ENCODE measurements around the gene KIAA1143.

Gene KIAA1143

GRCh38 chr3:44761424-44762169 is at the start of gene KIAA1143, which contains the start of gene KIF15:
Gene KIAA1143, minus strand, starts transcription at chr3:44761619. Its CDS starts 17 bp downstream, at chr3:44761602.
Gene KIF15, plus strand, starts transcription at chr3:44761794. Its CDS starts 72 bp downstream, at chr3:44761866.
- H3K9me3 ChIP-seq (ENCODE audit: insufficient read depth, low read length), result peaks cover 60% of the 10 kb centered on the region
- H3K27me3 ChIP-seq (ENCODE audit: insufficient read depth, insufficient read length), result no peaks in the 10 kb centered on the region
- TF ChIP-seq YY1 (IDR thresholded peaks at IDR 0.05; ENCODE audit: insufficient read depth, insufficient read length) (peak; percentile 98), SUZ12 (IDR thresholded peaks at IDR 0.05; ENCODE audit: extremely low read depth, insufficient read depth, insufficient read length) (no peak)
- H3K4me3 ChIP-seq (ENCODE audit: insufficient read length, low read depth), result peak within 1 kb of the TSS; percentile 95
- peak within 1 kb of the TSS; percentile 91 for H3K9ac ChIP-seq (ENCODE audit: insufficient read length, low read depth)
- no peaks in the 10 kb centered on the region for H3K4me1 ChIP-seq (ENCODE audit: insufficient read depth, insufficient read length)
- peaks cover 59% of the 10 kb centered on the region for H3K36me3 ChIP-seq (ENCODE audit: insufficient read depth, insufficient read length, low read length)
- peak; percentile 99 for DNase-seq (ENCODE audit: low read depth, low spot score)

GRCh38 chr3:44805960-44806359 is 44.5 kb upstream of the KIAA1143 start:
- peaks cover 76% of the 10 kb centered on the region for H3K36me3 ChIP-seq (ENCODE audit: insufficient read depth, insufficient read length, low read length)
- TF ChIP-seq SUZ12 (IDR thresholded peaks at IDR 0.05; ENCODE audit: extremely low read depth, insufficient read depth, insufficient read length) (no peak), YY1 (IDR thresholded peaks at IDR 0.05; ENCODE audit: insufficient read depth, insufficient read length) (no peak), ZNF274 (IDR thresholded peaks at IDR 0.05; ENCODE audit: low read depth, low read length) (no peak)
- H3K27me3 ChIP-seq (ENCODE audit: insufficient read depth, insufficient read length), result no peaks in the 10 kb centered on the region
- no peak for DNase-seq (ENCODE audit: low read depth, low spot score)
- H3K4me3 ChIP-seq (ENCODE audit: insufficient read length, low read depth), result no peak overlapping the region
- no peaks in the 10 kb centered on the region for H3K9me3 ChIP-seq (ENCODE audit: insufficient read depth, low read length)
- no peaks in the 10 kb centered on the region for H3K4me1 ChIP-seq (ENCODE audit: insufficient read depth, insufficient read length)
- H3K9ac ChIP-seq (ENCODE audit: insufficient read length, low read depth), result no peak overlapping the region

- H3K36me3 ChIP-seq (ENCODE audit: insufficient read depth, insufficient read length, low read length), result peaks cover 85% of the 10 kb centered on the region
- no peaks in the 10 kb centered on the region for H3K9me3 ChIP-seq (ENCODE audit: insufficient read depth, low read length)
- H3K4me3 ChIP-seq (ENCODE audit: insufficient read length, low read depth), result no peak overlapping the region
- H3K9ac ChIP-seq (ENCODE audit: insufficient read length, low read depth), result no peak overlapping the region
- no peak for DNase-seq (ENCODE audit: low read depth, low spot score)
- no peaks in the 10 kb centered on the region for H3K4me1 ChIP-seq (ENCODE audit: insufficient read depth, insufficient read length)
- TF ChIP-seq ZNF274 (IDR thresholded peaks at IDR 0.05; ENCODE audit: low read depth, low read length), result no peak
- no peaks in the 10 kb centered on the region for H3K27me3 ChIP-seq (ENCODE audit: insufficient read depth, insufficient read length)
These were observed 41.9 kb upstream of the KIAA1143 start for GRCh38 chr3:44803298-44803697.

- Histone ChIP-seq H3K9ac (ENCODE audit: insufficient read length, low read depth) (no peak overlapping the region), H3K27me3 (ENCODE audit: insufficient read depth, insufficient read length) (no peaks in the 10 kb centered on the region), H3K36me3 (ENCODE audit: insufficient read depth, insufficient read length, low read length) (peaks cover 83% of the 10 kb centered on the region), H3K4me3 (ENCODE audit: insufficient read length, low read depth) (no peak overlapping the region), H3K4me1 (ENCODE audit: insufficient read depth, insufficient read length) (no peaks in the 10 kb centered on the region), H3K9me3 (ENCODE audit: insufficient read depth, low read length) (no peaks in the 10 kb centered on the region)
- DNase-seq (ENCODE audit: low read depth, low spot score), result no peak
- no peak for TF ChIP-seq ZNF274 (IDR thresholded peaks at IDR 0.05; ENCODE audit: low read depth, low read length)
- TF ChIP-seq YY1 (IDR thresholded peaks at IDR 0.05; ENCODE audit: insufficient read depth, insufficient read length), result no peak
- TF ChIP-seq SUZ12 (IDR thresholded peaks at IDR 0.05; ENCODE audit: extremely low read depth, insufficient read depth, insufficient read length), result no peak
These were observed 40.6 kb upstream of the KIAA1143 start for GRCh38 chr3:44802011-44802410.

GRCh38 chr3:44795197-44795596 is 33.8 kb upstream of the KIAA1143 start:
- Histone ChIP-seq H3K9me3 (ENCODE audit: insufficient read depth, low read length) (no peaks in the 10 kb centered on the region), H3K27me3 (ENCODE audit: insufficient read depth, insufficient read length) (no peaks in the 10 kb centered on the region), H3K4me3 (ENCODE audit: insufficient read length, low read depth) (no peak overlapping the region), H3K36me3 (ENCODE audit: insufficient read depth, insufficient read length, low read length) (peaks cover 73% of the 10 kb centered on the region), H3K4me1 (ENCODE audit: insufficient read depth, insufficient read length) (no peaks in the 10 kb centered on the region), H3K9ac (ENCODE audit: insufficient read length, low read depth) (no peak overlapping the region)
- no peak for DNase-seq (ENCODE audit: low read depth, low spot score)
- no peak for TF ChIP-seq SUZ12 (IDR thresholded peaks at IDR 0.05; ENCODE audit: extremely low read depth, insufficient read depth, insufficient read length)
- TF ChIP-seq ZNF274 (IDR thresholded peaks at IDR 0.05; ENCODE audit: low read depth, low read length), result no peak
- no peak for TF ChIP-seq YY1 (IDR thresholded peaks at IDR 0.05; ENCODE audit: insufficient read depth, insufficient read length)

GRCh38 chr3:44782891-44783290 is 21.5 kb upstream of the KIAA1143 start:
- Histone ChIP-seq H3K9me3 (ENCODE audit: insufficient read depth, low read length) (no peaks in the 10 kb centered on the region), H3K27me3 (ENCODE audit: insufficient read depth, insufficient read length) (no peaks in the 10 kb centered on the region), H3K36me3 (ENCODE audit: insufficient read depth, insufficient read length, low read length) (peaks cover 75% of the 10 kb centered on the region), H3K4me3 (ENCODE audit: insufficient read length, low read depth) (no peak overlapping the region), H3K9ac (ENCODE audit: insufficient read length, low read depth) (no peak overlapping the region), H3K4me1 (ENCODE audit: insufficient read depth, insufficient read length) (no peaks in the 10 kb centered on the region)
- TF ChIP-seq ZNF274 (IDR thresholded peaks at IDR 0.05; ENCODE audit: low read depth, low read length), result no peak
- no peak for DNase-seq (ENCODE audit: low read depth, low spot score)

GRCh38 chr3:44772099-44772442 is 10.7 kb upstream of the KIAA1143 start:
- Histone ChIP-seq H3K36me3 (ENCODE audit: insufficient read depth, insufficient read length, low read length) (peaks cover 60% of the 10 kb centered on the region), H3K4me3 (ENCODE audit: insufficient read length, low read depth) (no peak overlapping the region), H3K27me3 (ENCODE audit: insufficient read depth, insufficient read length) (no peaks in the 10 kb centered on the region), H3K4me1 (ENCODE audit: insufficient read depth, insufficient read length) (no peaks in the 10 kb centered on the region), H3K9ac (ENCODE audit: insufficient read length, low read depth) (no peak overlapping the region), H3K9me3 (ENCODE audit: insufficient read depth, low read length) (peaks cover 69% of the 10 kb centered on the region)
- peak; percentile 16 for DNase-seq (ENCODE audit: low read depth, low spot score)
- TF ChIP-seq SUZ12 (IDR thresholded peaks at IDR 0.05; ENCODE audit: extremely low read depth, insufficient read depth, insufficient read length) (no peak), YY1 (IDR thresholded peaks at IDR 0.05; ENCODE audit: insufficient read depth, insufficient read length) (no peak), ZNF274 (IDR thresholded peaks at IDR 0.05; ENCODE audit: low read depth, low read length) (no peak)
